GM19240 (cell line): ENCODE measurements around the gene OR2G6.
"Not testable (repeated sequence)": the region's sequence is repeated elsewhere in the genome, so short reads cannot be mapped to it uniquely, and the experiment has no call there.

Source experiments
- DNase-seq: peaks from one replicate; pipeline ENCODE4 v3.0.0; 2011; ENCODE audit warnings: low spot score; ENCODE audit not compliant: insufficient read length

The OR2G6 gene

GRCh38 chr1:248574657-248575056, 66.8 kb downstream of the OR2G6 start, which contains the start of gene OR2T34:
Gene OR2T34 (minus strand): TSS chr1:248574757. CDS start chr1:248574757, 0 bp downstream.
- DNase-seq = not testable (repeated sequence)

GRCh38 chr1:248576260-248576980, 68.5 kb downstream of the OR2G6 start:
- no peak for DNase-seq
